ENCODE data around the gene GNAI2. TPM values are rescaled to one million over a fixed set of nuclear protein-coding genes. Genes with fewer than 3 reads are reported as not detected.

The GNAI2 gene
- total RNA-seq, 1 experiment from 2014 or later = 73.8 TPM

DNA sequence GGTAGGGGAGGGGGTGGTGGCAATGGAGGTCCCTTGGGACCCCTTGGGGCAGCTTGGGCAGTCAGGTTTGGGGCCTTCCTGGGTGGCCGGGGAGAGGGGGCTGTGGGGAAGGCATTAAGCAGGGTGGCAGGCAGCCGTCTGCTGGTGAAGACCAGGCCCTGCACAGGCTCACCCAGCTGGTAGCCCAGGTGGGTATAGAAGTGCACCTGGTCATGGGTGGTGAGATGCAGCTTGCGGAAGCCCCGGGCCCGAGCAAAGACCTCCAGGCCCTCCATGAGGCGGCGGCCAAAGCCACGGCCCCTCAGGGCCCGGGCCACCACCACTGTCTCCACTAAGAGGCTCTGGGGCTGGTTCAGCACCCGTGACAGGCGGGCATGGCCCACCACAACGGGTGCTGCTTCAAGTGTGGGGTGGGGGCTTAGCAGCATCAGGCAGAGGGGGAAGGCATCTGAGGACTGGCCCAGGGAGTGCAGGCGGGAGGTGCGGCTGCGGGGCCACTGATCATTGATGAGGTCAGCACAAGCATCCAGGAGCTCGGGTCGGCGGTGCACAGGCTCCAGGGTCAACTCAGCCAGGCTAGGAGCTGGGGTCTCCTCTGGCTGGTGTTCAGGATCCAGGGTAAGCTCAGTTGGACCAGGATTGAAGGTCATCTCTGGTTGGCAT lies 60.8 kb downstream of the GNAI2 start:
- no peak for DNase-seq (ENCODE audit: low read depth, low spot score)
- in situ Hi-C loops (cut with HindIII; ENCODE audit: low pct_unique_long_range_greater_than_20kb, low sequenced_read_pairs) = no loop called here

DNA sequence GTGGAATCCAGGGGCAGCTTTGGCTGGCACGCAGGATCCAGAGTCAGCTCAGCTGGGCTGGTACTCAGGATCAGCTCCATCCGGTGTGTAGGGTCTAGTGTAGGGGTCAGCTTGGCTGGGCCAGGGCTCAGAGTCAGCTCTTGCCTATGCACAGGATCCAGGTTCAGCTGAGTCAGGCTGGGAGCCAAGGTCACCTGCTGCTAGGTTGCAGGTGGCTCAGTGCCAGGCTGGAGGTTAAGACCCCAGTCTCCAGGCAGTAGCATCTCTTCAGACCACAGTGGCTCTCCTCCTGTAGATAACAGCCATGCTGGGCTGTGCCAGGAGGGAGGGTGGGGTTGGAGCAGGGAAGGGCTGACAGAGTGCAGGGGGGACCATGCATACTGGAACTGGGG lies 61.4 kb downstream of the GNAI2 start:
- no peak for DNase-seq (ENCODE audit: low read depth, low spot score)
- in situ Hi-C loops (cut with HindIII; ENCODE audit: low pct_unique_long_range_greater_than_20kb, low sequenced_read_pairs) = no loop called here

- in situ Hi-C loops (cut with HindIII; ENCODE audit: low pct_unique_long_range_greater_than_20kb, low sequenced_read_pairs) = no loop called here
- peak; percentile 26 for DNase-seq (ENCODE audit: low read depth, low spot score)
Observed at GRCh38 chr3:50297896-50298725, 62.1 kb downstream of the GNAI2 start.

- in situ Hi-C loops (cut with HindIII; ENCODE audit: low pct_unique_long_range_greater_than_20kb, low sequenced_read_pairs) = no loop called here
- peak; percentile 99 for DNase-seq (ENCODE audit: low read depth, low spot score)
Observed at GRCh38 chr3:50298836-50299637, 63.0 kb downstream of the GNAI2 start, which contains the start of the genes HYAL3 and NAA80. TSS of gene HYAL3 (minus strand) at chr3:50299405. CDS start at chr3:50295602, 3,803 bp downstream. TSS of gene NAA80 (minus strand) at chr3:50299405. CDS start at chr3:50297463, 1,942 bp downstream.

- in situ Hi-C loops (cut with HindIII; ENCODE audit: low pct_unique_long_range_greater_than_20kb, low sequenced_read_pairs) = no loop called here
- DNase-seq (ENCODE audit: low read depth, low spot score) = no peak
Observed at GRCh38 chr3:50299638-50299928, 63.6 kb downstream of the GNAI2 start.

DNA sequence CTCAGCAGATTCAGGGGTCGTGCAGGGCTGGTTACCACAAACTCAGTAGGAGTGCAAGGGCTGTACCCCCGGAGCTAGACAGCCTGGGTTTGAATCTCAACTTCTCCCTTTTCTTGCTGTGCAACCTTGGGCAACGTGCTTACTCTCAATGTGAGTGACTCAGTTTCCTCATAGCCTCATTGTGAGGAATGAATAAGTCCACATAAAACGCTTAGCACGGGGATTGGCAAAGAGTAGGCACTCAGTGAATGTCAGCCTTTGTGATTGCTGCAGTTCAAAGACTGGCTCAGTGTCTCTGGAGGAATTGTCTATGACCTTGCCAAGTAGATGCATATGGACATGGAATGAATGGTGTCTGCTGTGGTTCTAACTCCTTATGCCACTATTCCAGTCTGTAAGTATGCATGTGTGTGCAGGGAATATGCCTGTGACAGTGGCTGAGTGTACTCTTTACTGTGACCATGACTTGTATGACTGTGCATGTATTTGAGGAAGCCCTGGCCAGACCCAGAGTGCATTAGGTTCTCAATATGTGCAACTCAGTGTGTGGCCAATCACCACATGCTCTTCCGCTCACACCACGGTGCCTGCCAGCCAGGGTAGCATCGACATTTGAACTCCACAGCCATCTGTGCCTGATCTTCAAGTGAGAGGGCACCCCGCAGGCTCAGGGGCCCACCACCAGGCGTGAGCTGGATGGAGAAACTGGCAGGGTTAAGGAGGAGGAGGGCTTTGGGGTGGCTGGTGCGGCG lies 64.1 kb downstream of the GNAI2 start:
- DNase-seq (ENCODE audit: low read depth, low spot score) = peak; percentile 71
- in situ Hi-C loops (cut with HindIII; ENCODE audit: low pct_unique_long_range_greater_than_20kb, low sequenced_read_pairs) = no loop called here

GRCh38 chr3:50300681-50301254 lies 64.8 kb downstream of the GNAI2 start:
- in situ Hi-C loops (cut with HindIII; ENCODE audit: low pct_unique_long_range_greater_than_20kb, low sequenced_read_pairs) = no loop called here
- no peak for DNase-seq (ENCODE audit: low read depth, low spot score)

GRCh38 chr3:50302095-50303012 lies 66.3 kb downstream of the GNAI2 start:
- no peak for DNase-seq (ENCODE audit: low read depth, low spot score)
- in situ Hi-C loops (cut with HindIII; ENCODE audit: low pct_unique_long_range_greater_than_20kb, low sequenced_read_pairs) = no loop called here

DNA sequence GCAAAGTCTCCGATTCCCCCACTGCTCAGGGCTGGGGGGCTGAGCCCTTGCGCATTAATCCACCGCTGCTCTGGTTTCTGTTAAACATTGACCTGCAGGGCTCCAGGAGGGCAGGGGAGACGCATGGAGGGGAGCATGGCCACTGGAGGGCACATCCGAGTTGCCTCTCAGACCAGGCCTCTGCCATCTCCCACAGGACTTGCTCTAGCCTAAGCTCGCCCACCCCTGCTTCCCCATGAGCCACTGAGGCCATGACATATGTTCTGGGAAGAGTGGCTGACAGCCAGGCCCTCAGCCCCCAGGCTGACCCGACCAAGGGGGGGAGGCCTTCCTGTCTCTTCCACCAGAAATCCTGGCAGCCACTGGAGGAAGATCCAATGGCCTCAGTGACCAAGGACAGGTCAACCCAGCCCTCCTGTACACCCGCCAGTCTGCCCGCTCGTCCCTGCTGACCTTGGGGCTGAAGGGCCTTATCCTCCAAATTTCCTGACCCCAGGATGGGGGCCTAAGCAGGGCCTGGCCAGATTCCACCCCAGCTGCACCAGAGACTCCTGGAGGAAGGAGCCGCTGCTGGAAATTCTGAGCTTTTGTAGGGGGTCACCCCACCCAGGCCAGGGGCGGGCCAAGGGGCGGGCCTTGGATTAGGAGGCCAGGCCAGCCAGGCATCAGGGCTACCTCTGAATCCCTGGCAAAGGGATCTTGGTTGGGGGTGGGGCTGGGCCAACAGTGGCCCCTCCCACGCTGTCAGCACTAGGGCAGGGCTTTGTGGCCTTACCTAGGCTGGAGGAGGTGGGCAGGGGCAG lies 67.2 kb downstream of the GNAI2 start, which contains the start of gene HYAL1:
Gene HYAL1, minus strand, starts transcription at position 562 of the 803 bp plus-strand sequence. CDS start 618 bp downstream, outside the sequence.
- peak; percentile 49 for DNase-seq (ENCODE audit: low read depth, low spot score)
- in situ Hi-C loops (cut with HindIII; ENCODE audit: low pct_unique_long_range_greater_than_20kb, low sequenced_read_pairs) = no loop called here

DNA sequence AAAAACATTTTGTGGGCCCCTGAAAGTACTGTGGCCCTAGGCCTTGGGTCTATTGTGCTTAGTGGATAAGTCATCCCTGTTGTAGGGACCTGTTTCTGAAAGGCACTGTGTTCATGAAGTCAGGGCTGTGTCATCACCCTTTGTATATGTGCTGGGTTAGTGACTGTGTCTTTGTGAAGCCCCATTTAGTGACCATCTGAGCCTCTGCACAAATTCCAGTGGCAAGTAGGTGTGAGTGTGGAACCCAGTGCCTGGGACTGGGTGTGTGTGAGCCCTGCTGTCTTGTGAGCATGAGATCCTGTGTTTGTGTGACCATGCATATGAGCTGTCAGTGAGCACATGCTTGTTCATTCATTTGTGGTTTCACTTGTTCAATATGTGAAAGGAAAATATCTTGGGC lies 68.6 kb downstream of the GNAI2 start:
- in situ Hi-C loops (cut with HindIII; ENCODE audit: low pct_unique_long_range_greater_than_20kb, low sequenced_read_pairs) = no loop called here
- DNase-seq (ENCODE audit: low read depth, low spot score) = peak; percentile 21

Small RNA genes within 50 kb of the gene (small RNA-seq; reads per million reads assigned to genes)
- gene MIR5787 = 0 reads per million in 2 experiments

Other genes with a start within 250 kb of the GNAI2 start
- 95.6 and 106 TPM in 2 replicates for gene RBM5, start 147.3 kb upstream of the GNAI2 start, total RNA-seq (2014; rRNA removed; shearing (Covaris generic))
- 1.5 and 2.5 TPM in 2 replicates for gene SEMA3F, start 80.9 kb upstream of the GNAI2 start, total RNA-seq (2014; rRNA removed; shearing (Covaris generic))
- not detected in 2 replicates for gene GNAT1, start 44.6 kb upstream of the GNAI2 start, total RNA-seq (2014; rRNA removed; shearing (Covaris generic))
- 0.13 and 0.42 TPM in 2 replicates for gene SLC38A3, start 30.9 kb upstream of the GNAI2 start, total RNA-seq (2014; rRNA removed; shearing (Covaris generic))
- 0.85 and 0.96 TPM in 2 replicates for gene SEMA3B, start 32.9 kb downstream of the GNAI2 start, total RNA-seq (2014; rRNA removed; shearing (Covaris generic))
- not detected in 2 replicates for gene LSMEM2, start 42.9 kb downstream of the GNAI2 start, total RNA-seq (2014; rRNA removed; shearing (Covaris generic))
- gene IFRD2, start 56.2 kb downstream of the GNAI2 start, total RNA-seq (2014; rRNA removed; shearing (Covaris generic)) = 80.5 and 80.7 TPM in 2 replicates
- gene HYAL3, start 63.2 kb downstream of the GNAI2 start, total RNA-seq (2014; rRNA removed; shearing (Covaris generic)) = 4.1 and 5.7 TPM in 2 replicates
- 4.2 and 4.6 TPM in 2 replicates for gene NAA80, start 63.2 kb downstream of the GNAI2 start, total RNA-seq (2014; rRNA removed; shearing (Covaris generic))
- 0.24 and 1.1 TPM in 2 replicates for gene HYAL1, start 67.4 kb downstream of the GNAI2 start, total RNA-seq (2014; rRNA removed; shearing (Covaris generic))
- 78.5 and 86.4 TPM in 2 replicates for gene HYAL2, start 86.5 kb downstream of the GNAI2 start, total RNA-seq (2014; rRNA removed; shearing (Covaris generic))
- gene TUSC2, start 92.0 kb downstream of the GNAI2 start, total RNA-seq (2014; rRNA removed; shearing (Covaris generic)) = 32.4 and 34.4 TPM in 2 replicates
- gene RASSF1, start 104.6 kb downstream of the GNAI2 start, total RNA-seq (2014; rRNA removed; shearing (Covaris generic)) = 8.3 and 9.3 TPM in 2 replicates
- 0.61 TPM in 1 of 2 replicates, not detected in the other for gene ZMYND10, start 109.5 kb downstream of the GNAI2 start, total RNA-seq (2014; rRNA removed; shearing (Covaris generic))
- gene NPRL2, start 114.6 kb downstream of the GNAI2 start, total RNA-seq (2014; rRNA removed; shearing (Covaris generic)) = 21.9 and 24.3 TPM in 2 replicates
- gene CYB561D2, start 114.7 kb downstream of the GNAI2 start, total RNA-seq (2014; rRNA removed; shearing (Covaris generic)) = 31.6 and 42.1 TPM in 2 replicates
- 40.8 and 45.5 TPM in 2 replicates for gene TMEM115, start 123.3 kb downstream of the GNAI2 start, total RNA-seq (2014; rRNA removed; shearing (Covaris generic))